A673 (cell line): ENCODE measurements around the gene LGALS3.

Experiments
- EZH2 ChIP-seq: fragments of 200-600 bp; sonication (generic); IDR thresholded peaks from 2 replicates; pipeline ENCODE4 v1.6.1; 2017; ENCODE audit warnings: borderline replicate concordance, low read depth, mild to moderate bottlenecking, mixed read lengths, antibody characterized with exemption, low read length; ENCODE audit not compliant: poor library complexity, severe bottlenecking
- TF ChIP-seq, protein P1 (sequence below): fragments of 300-800, 200-600 bp; sonication (generic); conservative IDR thresholded peaks from 2 replicates; pipeline ENCODE4 v1.5.1; 2017; ENCODE audit warnings: low read depth, mild to moderate bottlenecking, antibody characterized with exemption, low read length, moderate library complexity, mixed read lengths

GRCh38 chr14:55133416-55133815 lies 4.4 kb downstream of the LGALS3 start:
- TF ChIP-seq, protein P1, sequence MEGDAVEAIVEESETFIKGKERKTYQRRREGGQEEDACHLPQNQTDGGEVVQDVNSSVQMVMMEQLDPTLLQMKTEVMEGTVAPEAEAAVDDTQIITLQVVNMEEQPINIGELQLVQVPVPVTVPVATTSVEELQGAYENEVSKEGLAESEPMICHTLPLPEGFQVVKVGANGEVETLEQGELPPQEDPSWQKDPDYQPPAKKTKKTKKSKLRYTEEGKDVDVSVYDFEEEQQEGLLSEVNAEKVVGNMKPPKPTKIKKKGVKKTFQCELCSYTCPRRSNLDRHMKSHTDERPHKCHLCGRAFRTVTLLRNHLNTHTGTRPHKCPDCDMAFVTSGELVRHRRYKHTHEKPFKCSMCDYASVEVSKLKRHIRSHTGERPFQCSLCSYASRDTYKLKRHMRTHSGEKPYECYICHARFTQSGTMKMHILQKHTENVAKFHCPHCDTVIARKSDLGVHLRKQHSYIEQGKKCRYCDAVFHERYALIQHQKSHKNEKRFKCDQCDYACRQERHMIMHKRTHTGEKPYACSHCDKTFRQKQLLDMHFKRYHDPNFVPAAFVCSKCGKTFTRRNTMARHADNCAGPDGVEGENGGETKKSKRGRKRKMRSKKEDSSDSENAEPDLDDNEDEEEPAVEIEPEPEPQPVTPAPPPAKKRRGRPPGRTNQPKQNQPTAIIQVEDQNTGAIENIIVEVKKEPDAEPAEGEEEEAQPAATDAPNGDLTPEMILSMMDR, result peak; percentile 60
- TF ChIP-seq EZH2, result no peak
